HEK293T (cell line): ENCODE results near the gene EXOC3L4.

ENCODE experiments used
- LEF1 ChIP-seq: fragments of 450-650 bp; IDR thresholded peaks from 2 replicates; pipeline ENCODE4 v1.6.1; 2017; ENCODE audit warnings: mild to moderate bottlenecking, borderline replicate concordance
- SP1 ChIP-seq: fragments of 450-650 bp; IDR thresholded peaks from 2 replicates; pipeline ENCODE4 v1.6.1; 2017

GRCh38 chr14:103133210-103134140 is 39.0 kb downstream of the EXOC3L4 start:
- no peak for TF ChIP-seq SP1
- TF ChIP-seq LEF1 = no peak
